ENCODE results near the gene DNER.
"Not testable (repeated sequence)": the region's sequence is repeated elsewhere in the genome, so short reads cannot be mapped to it uniquely, and the experiment has no call there.

Gene DNER

DNA sequence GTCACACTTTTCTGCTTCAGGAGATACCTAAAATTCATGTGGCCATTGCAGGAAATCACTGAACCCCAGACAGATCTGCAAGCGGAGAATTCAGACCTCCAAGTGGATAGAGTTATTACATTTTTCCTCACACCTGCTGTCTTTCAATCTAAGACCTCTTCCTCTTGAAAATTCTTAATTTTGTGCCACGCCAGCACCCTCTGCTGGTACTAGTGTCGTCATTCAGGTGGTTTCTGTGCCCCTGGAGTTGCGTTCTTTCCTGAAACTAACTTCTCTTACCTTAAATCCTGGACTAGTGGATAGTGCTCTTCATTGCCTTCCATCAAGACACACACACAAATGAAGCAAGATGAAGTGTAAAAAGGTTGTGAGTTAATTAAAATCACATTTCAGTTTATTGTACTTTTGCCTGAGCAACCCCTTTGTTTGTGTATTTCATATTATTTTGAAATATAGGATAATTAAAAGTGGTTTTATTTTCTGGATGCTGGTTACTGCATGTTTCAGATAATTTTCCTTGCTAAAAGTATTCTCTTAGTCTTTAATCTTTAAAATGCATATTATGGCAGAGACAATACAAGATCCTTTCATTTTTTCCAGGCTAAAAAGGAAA, 1.6 kb upstream of the DNER start:
- no peak for DNase-seq (ENCODE audit: low read depth in 2 of 2)

DNA sequence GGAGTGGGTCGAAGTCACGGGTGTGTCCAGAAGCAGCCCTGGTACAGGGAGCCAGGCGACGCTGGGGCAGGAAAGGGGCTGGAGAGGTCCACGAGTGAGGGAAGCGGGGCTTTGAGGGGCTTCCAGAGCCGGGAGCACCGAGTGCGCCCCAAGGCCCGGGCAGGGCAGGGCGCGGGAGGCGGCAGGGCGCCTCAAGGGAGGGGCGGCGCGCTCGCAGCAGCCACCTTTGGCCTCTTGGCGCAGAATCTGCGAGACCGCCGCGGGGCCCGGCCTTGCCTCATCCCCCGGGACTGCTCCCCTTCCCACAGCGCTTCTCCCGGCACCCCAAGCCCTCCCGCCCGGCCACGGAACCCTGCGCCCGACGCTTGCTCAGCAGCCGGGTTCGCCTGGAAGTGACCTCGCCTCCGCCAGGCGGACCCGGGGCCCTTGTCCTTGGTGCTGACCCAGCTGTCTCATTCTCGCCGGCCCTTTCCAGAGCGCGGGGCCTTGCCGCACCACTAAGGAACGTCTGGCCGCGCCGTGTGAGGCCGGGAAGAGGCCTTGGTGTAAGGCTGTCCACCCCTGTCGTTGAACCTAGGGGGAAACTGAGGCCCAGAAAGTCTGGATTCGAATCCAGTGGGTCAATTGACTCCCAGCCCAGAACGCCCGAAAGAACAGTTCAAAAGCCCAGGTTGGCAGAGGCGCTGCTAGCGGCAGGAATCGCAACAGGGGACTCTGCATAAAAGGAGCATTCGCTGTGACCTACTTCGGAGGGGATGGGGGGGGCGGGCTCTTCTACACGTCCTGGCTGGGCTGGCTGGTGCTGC, 584 bp upstream of the DNER start:
- DNase-seq (ENCODE audit: low read depth in 2 of 2), result peak in 1 of 2 donors; percentile 16

DNA sequence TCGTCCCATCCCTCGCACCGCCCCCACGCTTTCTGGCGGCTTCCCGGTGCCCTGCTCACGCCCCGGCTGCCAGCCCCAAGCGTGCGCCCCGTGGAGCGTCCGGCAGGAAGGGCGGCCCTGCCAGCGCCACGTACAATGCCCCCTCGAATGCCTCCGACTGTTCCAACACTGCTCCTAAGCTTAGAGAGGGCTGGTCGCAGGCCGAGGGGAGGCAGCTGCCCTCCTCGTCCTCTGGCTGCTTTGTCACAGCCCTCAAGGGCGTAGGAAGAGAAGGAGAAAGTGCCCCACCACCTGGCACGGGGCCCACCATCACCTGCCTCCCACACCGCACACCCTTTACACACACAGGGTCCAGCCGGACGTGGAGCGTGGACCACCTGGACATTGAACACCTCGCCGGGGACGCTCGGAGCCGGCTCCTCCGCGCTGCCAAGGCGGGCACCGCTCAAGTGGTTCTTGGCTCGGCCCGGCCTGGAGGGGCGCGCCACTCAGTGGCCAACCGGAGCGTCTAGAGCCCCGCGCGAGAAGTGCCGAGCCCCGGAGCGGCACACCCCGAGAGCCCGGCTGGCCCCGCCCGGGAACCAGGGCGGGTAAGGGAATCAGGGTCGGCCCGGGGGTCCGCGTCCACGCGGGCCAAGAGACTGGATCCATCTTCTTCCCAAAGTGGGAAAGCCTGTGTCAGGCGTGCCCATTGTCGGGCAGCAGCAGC, 830 bp downstream of the DNER start:
- no peak for DNase-seq (ENCODE audit: low read depth in 2 of 2)

DNA sequence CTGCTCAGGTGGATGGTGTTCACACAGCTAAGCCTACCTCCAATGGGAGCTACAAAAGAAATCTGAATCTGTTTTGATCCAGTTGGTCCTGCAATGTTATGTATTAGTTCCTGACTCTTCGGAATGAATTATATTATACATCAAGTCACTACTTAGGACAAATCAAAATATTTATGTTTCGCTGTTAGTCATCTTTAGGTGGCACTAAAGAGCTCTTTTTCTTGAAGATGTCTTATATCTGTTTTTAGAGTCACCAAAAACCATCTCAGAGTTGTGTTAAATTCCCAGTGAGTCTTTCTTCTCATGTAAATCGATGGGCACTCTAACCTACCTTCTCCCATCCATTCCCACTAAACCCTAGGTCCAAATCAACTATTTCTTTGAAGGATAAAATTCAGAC, 2.2 kb downstream of the DNER start:
- no peak for DNase-seq (ENCODE audit: low read depth in 2 of 2)

DNA sequence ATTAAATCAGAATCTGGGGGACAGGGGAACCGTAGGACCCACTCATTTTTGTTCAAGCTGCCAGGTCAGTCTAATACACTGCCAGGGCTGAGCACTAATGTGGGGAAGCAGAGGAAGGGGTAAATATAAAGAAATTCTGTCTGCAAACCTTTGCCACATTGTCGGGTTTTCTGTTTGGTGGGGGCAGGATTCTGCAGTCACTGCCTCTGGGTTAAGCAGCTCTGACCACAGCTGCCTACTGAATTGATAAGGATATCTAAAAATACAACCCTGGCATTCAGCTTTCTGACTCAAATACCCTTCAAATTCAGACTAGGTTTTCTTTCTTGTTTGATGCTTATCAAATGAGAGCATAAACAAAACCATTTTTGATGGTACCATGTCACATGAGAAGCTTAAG, 6.0 kb downstream of the DNER start:
- DNase-seq (ENCODE audit: low read depth in 2 of 2), result no peak

DNA sequence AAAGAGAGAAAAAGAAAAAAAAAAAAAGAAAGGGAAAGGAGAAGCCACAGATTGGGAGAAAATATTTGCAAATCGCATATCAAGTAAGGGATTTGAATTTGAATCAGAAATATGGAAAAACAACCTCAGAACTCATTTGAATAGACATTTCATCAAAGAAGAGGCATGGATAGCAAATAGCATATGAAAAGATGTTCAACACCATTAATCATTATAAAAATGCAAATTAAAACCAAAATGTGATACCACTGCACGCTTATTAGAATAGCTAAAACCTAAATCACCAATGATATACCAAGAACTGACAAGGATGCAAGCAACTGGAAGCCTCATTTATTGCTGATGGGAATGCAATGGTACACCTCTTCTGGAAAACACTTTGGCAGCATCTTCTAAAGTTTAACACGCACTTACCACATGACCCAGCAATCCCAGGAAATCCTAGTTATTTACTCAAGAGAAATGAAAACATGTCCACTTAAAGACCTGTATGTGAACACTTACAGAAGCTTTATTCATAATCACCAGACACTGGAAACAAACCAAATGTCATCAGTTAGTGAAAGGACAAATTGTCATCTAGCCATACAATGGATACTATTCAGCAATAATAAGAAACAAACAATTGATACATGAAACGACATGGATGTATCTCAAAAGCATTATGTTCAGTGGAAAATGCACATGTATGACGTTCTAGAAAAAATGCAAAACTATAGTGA, 10.3 kb downstream of the DNER start:
- DNase-seq (ENCODE audit: low read depth in 2 of 2), result no peak

DNA sequence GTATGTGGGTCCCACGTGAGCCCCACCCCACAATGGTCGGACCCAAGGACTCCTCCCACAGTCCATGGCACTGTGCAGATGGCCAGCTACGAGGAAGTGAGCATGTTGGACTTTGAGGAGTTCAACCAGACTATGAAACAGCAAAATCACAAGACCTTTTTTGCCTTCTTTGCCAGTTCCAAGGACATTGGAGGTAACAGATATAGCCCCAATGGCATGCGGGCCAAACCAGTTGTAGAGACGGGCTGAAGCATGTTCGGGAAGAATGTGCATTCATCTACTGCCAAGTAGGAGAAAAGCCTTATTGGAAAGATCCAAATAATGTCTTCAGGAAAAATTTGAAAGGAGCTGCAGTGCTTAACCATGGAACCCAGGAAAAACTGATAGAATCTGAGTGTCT, 12.6 kb downstream of the DNER start:
- DNase-seq (ENCODE audit: low read depth in 2 of 2), result no peak

DNA sequence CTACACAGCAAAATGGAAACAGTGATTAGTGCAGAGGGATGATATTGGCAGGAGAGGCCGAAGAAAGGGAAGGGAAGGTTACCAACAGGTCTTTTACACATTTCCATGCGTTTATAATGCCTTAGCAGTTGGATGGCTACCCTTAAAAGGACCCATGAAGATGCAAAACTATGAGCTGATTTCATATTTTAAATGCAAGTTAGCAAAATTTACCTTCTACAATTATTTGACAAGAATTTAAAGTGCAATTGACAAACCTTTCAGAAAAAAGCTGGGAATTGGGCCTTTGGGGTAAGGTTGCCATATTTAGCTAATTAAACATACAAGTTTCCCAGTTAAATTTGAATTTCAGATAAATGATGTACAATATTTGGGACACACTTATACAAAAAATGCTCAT, 13.3 kb downstream of the DNER start:
- DNase-seq (ENCODE audit: low read depth in 2 of 2), result no peak

DNA sequence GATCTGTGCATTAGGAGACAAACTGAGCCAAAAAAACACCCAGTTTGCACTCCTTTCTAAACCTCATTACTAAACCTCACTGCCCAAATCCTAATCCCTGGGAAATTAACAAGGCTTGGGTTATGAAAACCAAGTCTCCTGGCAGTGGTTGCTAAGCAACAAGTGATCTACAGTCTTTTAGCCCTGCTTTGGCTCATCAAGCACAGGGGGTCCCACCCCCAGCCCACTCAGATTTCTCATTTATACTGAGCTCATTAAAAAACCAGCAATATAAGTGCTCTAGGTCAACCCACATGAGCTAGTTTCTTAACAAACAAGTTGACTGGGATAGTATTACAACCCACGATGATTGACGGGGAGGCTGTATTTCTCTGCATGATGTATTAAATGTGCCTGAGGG, 18.4 kb downstream of the DNER start:
- DNase-seq (ENCODE audit: low read depth in 2 of 2), result no peak

DNA sequence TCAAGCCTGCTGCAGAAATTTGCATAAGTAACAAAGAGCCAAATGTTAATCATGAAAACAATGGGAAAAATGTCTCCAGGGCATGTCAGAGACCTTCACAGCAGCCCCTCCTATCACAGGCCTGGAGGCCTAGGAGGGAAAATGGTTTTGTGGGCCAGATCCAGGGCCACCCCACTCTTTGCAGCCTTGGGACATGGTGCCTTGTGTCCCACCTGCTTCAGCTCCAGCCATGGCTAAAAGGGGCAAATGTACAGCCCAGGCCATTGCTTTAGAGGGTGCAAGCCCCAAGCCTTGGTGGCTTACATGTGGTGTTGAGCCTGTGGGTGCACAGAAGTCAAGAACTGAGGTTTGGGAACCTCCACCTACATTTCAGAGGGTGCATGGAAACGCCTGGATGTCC, 20.5 kb downstream of the DNER start:
- not testable (repeated sequence) for DNase-seq (ENCODE audit: low read depth in 2 of 2)

DNA sequence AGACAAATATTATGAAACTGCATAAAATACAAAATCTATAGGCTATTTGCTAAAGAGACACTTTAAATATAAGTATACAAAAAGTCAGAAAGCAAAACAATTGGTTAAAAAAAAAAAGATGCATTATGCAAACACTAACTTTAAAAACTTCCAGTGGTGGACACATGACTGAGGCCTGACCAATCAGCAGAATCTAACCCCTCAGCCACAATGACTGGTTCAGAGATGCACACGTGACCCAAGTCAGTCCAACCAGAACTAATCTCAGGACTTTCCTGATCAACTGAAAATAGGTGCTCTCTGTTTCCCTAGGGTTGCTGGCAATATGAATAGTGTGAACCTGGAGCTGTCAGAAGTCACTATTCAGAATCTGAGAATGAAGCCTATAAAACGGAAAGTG, 22.7 kb downstream of the DNER start:
- no peak for DNase-seq (ENCODE audit: low read depth in 2 of 2)

DNA sequence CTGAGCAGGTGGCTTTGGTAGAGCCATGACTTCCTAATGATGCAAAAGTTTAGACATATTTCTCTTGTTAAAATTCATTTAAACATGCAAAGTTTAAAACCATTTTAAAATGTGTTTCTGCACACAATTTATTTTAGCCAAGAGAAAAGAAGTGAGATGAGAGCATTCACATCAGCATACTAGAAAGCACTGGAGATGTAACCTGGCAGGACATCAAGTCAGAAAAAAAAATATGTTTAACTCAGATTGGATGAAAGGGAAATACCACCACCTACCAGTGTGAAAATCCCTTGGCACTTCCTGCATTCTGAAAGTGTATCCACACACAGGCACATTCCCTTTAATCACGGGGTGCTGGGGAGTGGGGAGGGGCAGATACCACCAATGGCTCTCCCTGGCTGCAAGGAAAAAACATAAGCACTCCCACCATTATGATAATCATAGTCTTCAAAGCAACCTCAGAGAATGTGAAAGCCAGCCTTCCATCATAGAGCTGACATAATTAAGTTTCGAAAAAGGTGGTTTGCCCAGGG, 25.0 kb downstream of the DNER start:
- no peak for DNase-seq (ENCODE audit: low read depth in 2 of 2)

DNA sequence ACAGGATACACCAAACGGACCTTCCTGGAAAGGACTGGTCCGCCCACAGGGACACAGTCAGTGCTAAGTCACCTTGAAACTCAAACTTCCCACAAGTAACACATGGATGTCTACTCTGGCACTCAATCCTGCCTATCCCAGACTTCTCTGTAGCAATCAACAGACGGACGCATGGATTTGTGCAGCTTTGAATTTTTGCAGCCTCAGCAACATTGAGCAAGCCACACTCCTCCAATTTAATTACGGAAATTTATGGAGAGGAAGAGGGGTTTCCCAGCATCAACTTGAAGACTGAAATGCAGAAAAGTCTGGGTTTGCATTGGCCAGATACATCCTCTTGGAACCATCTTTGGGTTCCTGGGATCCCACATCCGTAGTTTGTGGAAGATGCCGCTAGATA, 26.2 kb downstream of the DNER start:
- DNase-seq (ENCODE audit: low read depth in 2 of 2), result no peak

DNA sequence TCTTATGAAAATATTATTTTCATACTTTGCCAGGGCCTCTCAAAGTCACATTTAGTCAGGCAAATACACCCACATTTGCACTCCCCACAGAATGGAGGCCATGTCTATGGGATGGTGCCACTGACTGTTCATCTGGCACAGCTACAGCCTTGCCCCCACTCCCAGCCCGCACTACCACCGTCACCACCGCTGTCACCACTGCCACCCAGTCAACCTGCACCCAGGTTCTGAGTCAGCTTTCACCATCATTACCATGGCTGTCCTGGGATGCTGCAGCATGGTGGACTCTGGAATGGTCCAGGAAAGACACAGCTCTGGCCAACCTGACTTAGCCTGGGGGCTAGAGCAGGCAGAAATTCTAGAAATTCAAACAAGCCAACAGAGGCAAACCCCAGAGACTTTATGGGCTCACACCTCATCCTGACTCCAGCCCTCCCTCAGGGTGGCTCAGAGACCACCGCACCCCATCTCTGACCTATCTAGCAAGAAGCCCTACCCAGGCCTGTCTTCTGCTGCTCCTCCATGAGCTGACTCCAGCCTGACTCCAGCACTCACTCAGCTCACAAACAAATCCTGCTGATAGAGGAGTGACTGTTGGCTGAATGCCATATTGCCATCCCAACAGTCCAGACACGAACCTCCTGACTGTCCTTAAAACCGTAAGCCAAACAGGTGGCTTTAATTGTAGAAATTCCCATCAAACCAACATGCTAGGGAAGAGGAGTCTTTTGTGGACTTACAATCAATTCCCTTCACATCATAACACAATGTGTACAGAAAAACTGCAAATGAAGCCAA, 28.0 kb downstream of the DNER start:
- no peak for DNase-seq (ENCODE audit: low read depth in 2 of 2)

DNA sequence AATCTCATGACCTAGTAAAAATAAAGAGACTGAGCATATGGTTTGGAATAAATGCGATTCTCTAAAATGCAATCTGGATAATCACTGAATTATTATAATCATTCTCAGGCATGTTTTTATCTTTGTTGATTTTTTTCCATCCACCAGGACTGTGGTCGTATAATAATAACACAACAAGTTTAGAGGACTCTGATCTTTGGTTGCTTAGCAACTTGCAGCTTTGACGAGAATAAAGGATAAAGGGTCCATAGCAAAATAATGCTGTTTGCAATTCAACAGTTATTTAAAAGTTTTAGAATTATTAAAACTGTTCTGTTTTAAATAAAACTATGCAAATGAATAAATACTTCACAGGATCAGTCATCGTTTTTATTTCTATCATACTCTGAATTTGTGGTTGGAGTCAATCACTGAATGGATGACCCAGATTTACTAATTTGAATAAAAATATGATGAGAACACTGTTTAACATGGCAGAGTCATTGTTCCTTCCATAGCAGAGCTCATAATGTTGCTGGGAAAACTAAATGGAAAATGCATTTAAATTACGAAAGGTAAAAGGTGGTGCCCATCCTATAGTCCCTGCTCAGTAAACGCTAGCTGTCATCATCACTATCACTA, 29.3 kb downstream of the DNER start:
- no peak for DNase-seq (ENCODE audit: low read depth in 2 of 2)

DNA sequence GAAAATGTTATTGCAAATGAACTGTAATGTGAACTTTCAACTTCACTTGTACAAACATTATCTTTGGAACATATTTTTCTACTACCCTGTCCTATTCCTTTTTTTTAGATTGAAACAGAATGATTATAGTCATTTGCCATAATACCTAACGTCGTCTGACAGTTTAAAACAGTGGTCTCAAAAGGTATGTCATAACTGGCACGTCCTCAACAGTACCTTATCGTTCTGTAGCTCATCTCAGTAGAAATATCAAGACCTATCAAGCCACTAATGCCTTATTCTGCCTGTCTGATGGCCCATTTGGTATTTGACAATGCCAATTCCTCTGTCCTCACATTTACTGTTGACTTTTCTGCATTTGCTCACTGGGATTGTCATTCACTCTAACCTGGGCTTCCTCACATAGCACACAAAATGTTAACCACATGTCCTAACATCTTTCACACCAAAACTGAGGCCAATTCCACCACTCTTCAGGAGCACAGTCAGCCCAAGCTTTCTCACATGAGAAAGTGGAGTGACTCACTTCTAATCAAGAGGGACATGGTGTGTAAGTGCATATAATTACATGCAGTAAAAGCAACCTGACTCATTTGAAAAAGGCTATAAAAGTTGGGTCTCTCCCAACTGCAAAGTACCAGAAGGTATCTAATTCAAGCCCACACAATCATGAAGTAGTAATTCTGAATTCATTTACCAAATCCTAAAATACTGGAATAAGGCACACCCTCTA, 34.8 kb downstream of the DNER start:
- no peak for DNase-seq (ENCODE audit: low read depth in 2 of 2)

DNA sequence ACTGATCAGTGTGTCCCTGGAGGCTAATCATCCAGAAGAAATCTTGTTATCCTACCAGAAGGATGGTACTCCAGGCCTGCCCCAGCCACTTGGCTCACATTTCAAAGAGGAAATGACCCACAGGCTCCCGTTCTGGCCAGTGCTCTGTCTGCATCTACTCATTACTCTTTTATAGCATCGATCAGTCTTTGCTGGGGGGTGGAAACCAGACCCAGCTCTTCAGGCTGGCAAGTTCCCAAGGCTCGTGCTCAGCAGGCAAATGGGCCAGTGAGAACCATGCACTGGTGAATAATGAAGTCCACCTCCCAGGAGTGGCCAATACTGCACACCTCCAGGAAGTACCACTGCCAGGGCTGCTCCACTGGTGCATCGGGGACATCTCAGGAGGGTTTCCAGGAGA, 38.8 kb downstream of the DNER start:
- DNase-seq (ENCODE audit: low read depth in 2 of 2), result no peak

DNA sequence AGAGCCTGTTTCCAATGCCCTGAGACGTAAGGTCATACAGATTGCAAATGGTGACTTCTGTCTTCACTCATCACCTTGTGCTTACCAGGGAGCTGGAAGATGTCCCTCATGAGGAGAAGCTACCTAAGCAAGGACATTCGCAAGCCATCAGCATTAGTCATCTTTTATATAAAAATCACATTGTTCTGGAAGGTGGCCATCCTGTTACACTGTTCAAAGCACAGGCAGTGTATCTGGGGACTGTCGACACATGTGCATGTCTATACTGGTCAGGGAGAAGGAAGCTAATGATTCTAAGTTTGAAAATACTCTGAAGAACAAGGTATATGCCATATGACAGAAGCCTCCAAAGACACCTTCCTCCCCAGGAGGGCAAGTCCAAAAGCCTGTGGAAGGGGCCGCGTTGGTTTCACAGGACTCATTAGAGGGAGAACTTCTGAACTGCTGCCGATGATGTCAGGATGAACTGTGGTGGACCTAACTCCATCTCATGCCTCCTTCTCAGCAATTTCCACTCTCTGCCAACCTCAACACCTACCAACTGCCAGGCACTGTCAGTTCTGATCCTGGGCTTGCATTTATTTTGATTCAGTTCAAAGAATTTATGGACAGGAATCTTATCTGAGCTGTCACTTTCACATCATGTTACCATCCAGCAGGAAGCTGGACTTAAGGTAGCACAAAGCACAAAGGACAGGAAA, 39.4 kb downstream of the DNER start:
- DNase-seq (ENCODE audit: low read depth in 2 of 2), result no peak

DNA sequence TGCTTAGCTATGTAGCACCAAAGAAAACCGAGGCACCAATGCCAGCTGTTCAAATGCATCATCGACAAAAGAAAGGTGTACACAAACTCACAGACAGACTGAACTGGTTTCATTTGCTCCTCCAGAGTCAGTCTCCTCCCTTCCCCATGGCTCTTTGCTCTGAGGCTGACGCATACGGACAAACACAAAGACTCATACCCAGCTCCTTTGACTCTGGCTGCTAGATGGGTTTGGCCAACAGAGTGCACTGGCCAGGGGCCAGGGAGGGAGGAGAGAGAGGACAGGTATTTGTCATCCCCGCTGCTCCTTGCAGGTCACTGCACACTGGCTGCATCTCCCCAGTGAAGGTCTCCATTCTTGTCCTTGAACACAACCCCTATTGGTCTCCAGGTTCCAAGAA, 40.7 kb downstream of the DNER start:
- no peak for DNase-seq (ENCODE audit: low read depth in 2 of 2)

DNA sequence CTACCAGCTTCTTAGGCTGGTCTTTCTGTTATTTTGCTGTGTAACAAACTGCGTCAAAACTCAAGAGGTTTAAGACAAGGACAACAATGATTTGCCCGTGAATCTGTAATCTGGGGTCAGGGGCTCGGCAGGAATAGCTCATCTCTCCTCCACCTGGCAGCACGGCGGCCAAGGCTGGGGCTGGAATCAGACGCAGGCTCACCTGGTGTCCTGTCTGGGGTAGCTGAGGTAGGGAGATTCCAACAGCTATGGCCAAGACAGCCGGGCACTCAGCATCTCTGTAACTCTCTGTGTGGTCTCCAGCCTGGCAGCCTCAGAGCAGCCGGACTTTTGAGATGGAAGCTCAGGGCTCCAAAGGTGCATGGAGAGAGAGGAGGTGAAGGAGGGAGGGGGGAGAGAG, 42.3 kb downstream of the DNER start:
- no peak for DNase-seq (ENCODE audit: low read depth in 2 of 2)
